Middle frontal gyrus (tissue), 1 donor: ENCODE measurements around the gene WWP2.

Experiments used
- DNase-seq: peaks from one replicate; pipeline ENCODE4 v3.0.0-alpha.2; 2015; ENCODE audit warnings: low spot score; ENCODE audit errors: extremely low spot score

The WWP2 gene

GRCh38 chr16:69858191-69859104 is 96.3 kb downstream of the WWP2 start:
- no peak for DNase-seq

- DNase-seq: no peak
Observed at GRCh38 chr16:69859105-69859989, 97.2 kb downstream of the WWP2 start.

GRCh38 chr16:69860233-69861231 is 98.4 kb downstream of the WWP2 start:
- DNase-seq: no peak

- no peak for DNase-seq
Observed at GRCh38 chr16:69861292-69862030, 99.3 kb downstream of the WWP2 start.

GRCh38 chr16:69863401-69864281 is 101.5 kb downstream of the WWP2 start:
- no peak for DNase-seq

GRCh38 chr16:69865701-69866100 is 103.6 kb downstream of the WWP2 start:
- no peak for DNase-seq

GRCh38 chr16:69867784-69868560 is 105.8 kb downstream of the WWP2 start:
- DNase-seq: no peak

- DNase-seq: no peak
Observed at GRCh38 chr16:69870761-69871160, 108.6 kb downstream of the WWP2 start.

GRCh38 chr16:69871708-69872107 is 109.6 kb downstream of the WWP2 start:
- DNase-seq: no peak

- no peak for DNase-seq
Observed at GRCh38 chr16:69872888-69873287, 110.8 kb downstream of the WWP2 start.

- DNase-seq: no peak
Observed at GRCh38 chr16:69873783-69874182, 111.7 kb downstream of the WWP2 start.

GRCh38 chr16:69874271-69874670 is 112.1 kb downstream of the WWP2 start:
- DNase-seq: no peak

GRCh38 chr16:69880640-69881133 is 118.6 kb downstream of the WWP2 start:
- no peak for DNase-seq

GRCh38 chr16:69881141-69881540 is 119.0 kb downstream of the WWP2 start:
- no peak for DNase-seq

- no peak for DNase-seq
Observed at GRCh38 chr16:69883744-69884143, 121.6 kb downstream of the WWP2 start.

GRCh38 chr16:69885722-69886121 is 123.6 kb downstream of the WWP2 start:
- DNase-seq: no peak

- DNase-seq: no peak
Observed at GRCh38 chr16:69886726-69887125, 124.6 kb downstream of the WWP2 start.

- no peak for DNase-seq
Observed at GRCh38 chr16:69888005-69888590, 126.0 kb downstream of the WWP2 start.
